Inflammatory macrophage treated with lipopolysaccharide for 4 hours (primary cell): ENCODE data around the gene ZDHHC12.
"Not testable (repeated sequence)": the region's sequence is repeated elsewhere in the genome, so short reads cannot be mapped to it uniquely, and the experiment has no call there.

ENCODE experiments used
- DNase-seq: peaks from one replicate; pipeline ENCODE4 v3.0.0-alpha.2; 2020

Gene ZDHHC12

GRCh38 chr9:128706671-128707381 is 17.1 kb downstream of the ZDHHC12 start:
- no peak for DNase-seq

- DNase-seq = no peak
These were observed 17.9 kb downstream of the ZDHHC12 start for GRCh38 chr9:128706045-128706444.

GRCh38 chr9:128705051-128705965 is 18.6 kb downstream of the ZDHHC12 start:
- no peak for DNase-seq

GRCh38 chr9:128704356-128704670 is 19.6 kb downstream of the ZDHHC12 start:
- no peak for DNase-seq

GRCh38 chr9:128703616-128704355 is 20.1 kb downstream of the ZDHHC12 start:
- DNase-seq = no peak

- no peak for DNase-seq
These were observed 20.8 kb downstream of the ZDHHC12 start for GRCh38 chr9:128702949-128703615.

- peak; percentile 80 for DNase-seq
These were observed 21.4 kb downstream of the ZDHHC12 start, which contains the start of gene PKN3 for GRCh38 chr9:128702445-128702948. TSS of gene PKN3 (plus strand) at chr9:128702503. CDS start at chr9:128702916, 413 bp downstream.

GRCh38 chr9:128701227-128701854 is 22.6 kb downstream of the ZDHHC12 start:
- DNase-seq = peak; percentile 83

GRCh38 chr9:128699096-128699795 is 24.7 kb downstream of the ZDHHC12 start:
- DNase-seq = not testable (repeated sequence)

GRCh38 chr9:128696923-128697707 is 26.8 kb downstream of the ZDHHC12 start:
- DNase-seq = no peak

- DNase-seq = no peak
These were observed 29.6 kb downstream of the ZDHHC12 start for GRCh38 chr9:128694344-128694743.

- DNase-seq = not testable (repeated sequence)
These were observed 30.2 kb downstream of the ZDHHC12 start for GRCh38 chr9:128693738-128694137.

- DNase-seq = no peak
These were observed 33.3 kb downstream of the ZDHHC12 start for GRCh38 chr9:128690684-128691034.

- peak; percentile 24 for DNase-seq
These were observed 33.9 kb downstream of the ZDHHC12 start for GRCh38 chr9:128689820-128690683.

GRCh38 chr9:128689293-128689774 is 34.6 kb downstream of the ZDHHC12 start:
- no peak for DNase-seq

- DNase-seq = peak; percentile 93
These were observed 35.2 kb downstream of the ZDHHC12 start, which contains the start of gene SET for GRCh38 chr9:128688501-128689292. TSS of gene SET (plus strand) at chr9:128689222. CDS start at chr9:128689583, 361 bp downstream.

GRCh38 chr9:128687453-128687852 is 36.5 kb downstream of the ZDHHC12 start:
- no peak for DNase-seq
